H1 (cell line): ENCODE results near the gene MKLN1. TPM values are rescaled to one million over a fixed set of nuclear protein-coding genes. Genes with fewer than 3 reads are reported as not detected.
A peak's percentile ranks its signal among the peaks of the same experiment; 100 is the strongest.

Source experiments
- CBX5 ChIP-seq: fragments of 300-800, 300-1000 bp; sonication (generic); IDR thresholded peaks from 2 replicates; pipeline ENCODE4 v1.7.1; 2016; ENCODE audit warnings: antibody characterized with exemption, low read length, low read depth
- CBX8 ChIP-seq: fragments of 300-800, 300-1000 bp; sonication (generic); IDR thresholded peaks from 2 replicates; pipeline ENCODE4 v1.7.1; 2016; ENCODE audit warnings: low read depth, low read length, borderline replicate concordance
- CTBP2 ChIP-seq: IDR thresholded peaks from 2 replicates; pipeline ENCODE4 v1.7.0; 2011; ENCODE audit warnings: borderline replicate concordance, mild to moderate bottlenecking, moderate library complexity, mixed read lengths, low read length; ENCODE audit not compliant: insufficient read depth, insufficient read length
- JUND ChIP-seq: IDR thresholded peaks from 2 replicates; pipeline ENCODE4 v1.6.1; 2011; ENCODE audit warnings: mild to moderate bottlenecking, improper control_type of control experiment, low read length
- POLR2A ChIP-seq, 2 experiments: IDR thresholded peaks; 1 replicate in 1 of 2; 2 replicates in 1 of 2; pipeline ENCODE4 v1.6.1; 2011; ENCODE audit warnings: low read depth in 2 of 2, low read length in 2 of 2, mild to moderate bottlenecking in 2 of 2; ENCODE audit errors: control extremely low read depth in 1 of 2
- POLR2AphosphoS5 ChIP-seq: IDR thresholded peaks from 2 replicates; pipeline ENCODE4 v1.6.1; 2011; ENCODE audit warnings: low read depth, low read length
- RBBP5 ChIP-seq: IDR thresholded peaks from 2 replicates; pipeline ENCODE4 v1.7.1; 2012; ENCODE audit warnings: low read depth, mild to moderate bottlenecking, inconsistent platforms, low read length, moderate library complexity, borderline replicate concordance
- RFX5 ChIP-seq: IDR thresholded peaks from 2 replicates; pipeline ENCODE4 v1.6.1; 2011; ENCODE audit warnings: low read depth, low read length, improper control_type of control experiment, borderline replicate concordance
- SRF ChIP-seq: IDR thresholded peaks from 2 replicates; pipeline ENCODE4 v1.6.1; 2011; ENCODE audit warnings: mild to moderate bottlenecking, low read depth, low read length, moderate library complexity
- TAF7 ChIP-seq: optimal IDR thresholded peaks from 2 replicates; pipeline ENCODE3; 2011; ENCODE audit warnings: low read depth, mild to moderate bottlenecking, inconsistent platforms, low read length, moderate library complexity, borderline replicate concordance
- polyA plus RNA-seq, 7 experiments: library from polyadenylated mRNA; depleted of rRNA in 3 of 7; stranded (reverse) in 5 of 7; unstranded in 2 of 7; fragments of >200 nt in 5 of 7; fragments of 200-250 nt in 2 of 7; gene quantifications; 1 replicate in 5 of 7; 2 replicates in 1 of 7; 4 replicates in 1 of 7; pipeline versions ENCODE4 v1.2.1 to v1.2.3, GENCODE V29; 2011 to 2013; ENCODE audit warnings: missing spikeins in 2 of 7, mixed read lengths in 2 of 7
- total RNA-seq: library from RNA; stranded (reverse); fragmentation: NEBNext Ultra II Directional; extraction: Animal tissue kit (Norgen Biotek cat#: 25700); gene quantifications from 2 replicates; pipeline ENCODE4 v1.2.1, GENCODE V29; 2021
- TF ChIP-seq, protein P1 (sequence below), 3 experiments: IDR thresholded peaks; 1 replicate in 2 of 3; 2 replicates in 1 of 3; pipeline versions ENCODE4 v1.5.1 to v1.6.1; 2011; ENCODE audit warnings: low read length in 3 of 3, mild to moderate bottlenecking in 3 of 3, inconsistent platforms in 2 of 3, low read depth in 1 of 3, moderate library complexity in 1 of 3; ENCODE audit not compliant: insufficient read depth in 1 of 3; ENCODE audit errors: control extremely low read depth in 1 of 3

MKLN1 gene
- total and polyA plus RNA-seq, 2 of the 8 experiments (the other 6 are each of a cell fraction or from before 2014, with no cell fraction given): 22.3 to 50.9 TPM

DNA sequence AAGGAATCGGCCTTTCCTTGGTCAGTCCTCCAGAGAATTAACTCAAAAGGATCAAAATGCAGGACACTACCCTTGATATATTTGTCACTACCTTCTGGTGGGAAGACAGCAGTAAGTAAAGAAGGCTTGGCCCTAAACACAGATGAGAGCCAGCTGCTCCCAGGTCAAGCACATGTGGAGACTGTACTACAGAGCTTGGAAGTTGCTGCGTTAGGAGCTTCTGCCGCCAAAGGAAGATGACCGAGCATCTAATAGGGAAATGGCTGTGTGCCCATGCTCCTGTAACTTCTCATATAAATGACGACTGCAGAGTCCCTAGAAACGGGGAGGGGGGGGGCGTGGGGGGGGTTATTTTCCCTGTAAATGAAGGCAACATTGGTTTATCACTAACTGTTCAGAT lies 169.8 kb downstream of the MKLN1 start (continued):
- TF ChIP-seq CTBP2 (no peak), POLR2AphosphoS5 (peak; percentile 77), SRF (no peak), RFX5 (no peak), TAF7 (no peak), CBX5 (no peak), RBBP5 (no peak), POLR2A (IDR thresholded peaks at IDR 0.05; ENCODE audit: control extremely low read depth in 1 of 2, low read depth in 2 of 2, low read length in 2 of 2) (peak in 1 of 2 experiments; percentile 26; a peak in 1 of 3 replicates), CBX8 (no peak), JUND (no peak)
- TF ChIP-seq, protein P1, sequence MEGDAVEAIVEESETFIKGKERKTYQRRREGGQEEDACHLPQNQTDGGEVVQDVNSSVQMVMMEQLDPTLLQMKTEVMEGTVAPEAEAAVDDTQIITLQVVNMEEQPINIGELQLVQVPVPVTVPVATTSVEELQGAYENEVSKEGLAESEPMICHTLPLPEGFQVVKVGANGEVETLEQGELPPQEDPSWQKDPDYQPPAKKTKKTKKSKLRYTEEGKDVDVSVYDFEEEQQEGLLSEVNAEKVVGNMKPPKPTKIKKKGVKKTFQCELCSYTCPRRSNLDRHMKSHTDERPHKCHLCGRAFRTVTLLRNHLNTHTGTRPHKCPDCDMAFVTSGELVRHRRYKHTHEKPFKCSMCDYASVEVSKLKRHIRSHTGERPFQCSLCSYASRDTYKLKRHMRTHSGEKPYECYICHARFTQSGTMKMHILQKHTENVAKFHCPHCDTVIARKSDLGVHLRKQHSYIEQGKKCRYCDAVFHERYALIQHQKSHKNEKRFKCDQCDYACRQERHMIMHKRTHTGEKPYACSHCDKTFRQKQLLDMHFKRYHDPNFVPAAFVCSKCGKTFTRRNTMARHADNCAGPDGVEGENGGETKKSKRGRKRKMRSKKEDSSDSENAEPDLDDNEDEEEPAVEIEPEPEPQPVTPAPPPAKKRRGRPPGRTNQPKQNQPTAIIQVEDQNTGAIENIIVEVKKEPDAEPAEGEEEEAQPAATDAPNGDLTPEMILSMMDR (IDR thresholded peaks at IDR 0.05; ENCODE audit: control extremely low read depth in 1 of 3, insufficient read depth in 1 of 3, low read depth in 1 of 3, low read length in 3 of 3): no peak
